ENCODE results near the gene NFXL1. TPM values are rescaled to one million over a fixed set of nuclear protein-coding genes. Genes with fewer than 3 reads are reported as not detected.

NFXL1 gene
- total RNA-seq, 1 experiment from 2014 or later: 3.5 TPM

- DNase-seq (ENCODE audit: low read depth): no peak
Measured at GRCh38 chr4:47891928-47892327, 22.5 kb downstream of the NFXL1 start.

- DNase-seq (ENCODE audit: low read depth): no peak
Measured at GRCh38 chr4:47882228-47882627, 32.2 kb downstream of the NFXL1 start.

- no peak for DNase-seq (ENCODE audit: low read depth)
Measured at GRCh38 chr4:47879458-47879857, 34.9 kb downstream of the NFXL1 start.

GRCh38 chr4:47876784-47877546 lies 37.4 kb downstream of the NFXL1 start:
- DNase-seq (ENCODE audit: low read depth): no peak

GRCh38 chr4:47876310-47876709 lies 38.1 kb downstream of the NFXL1 start:
- DNase-seq (ENCODE audit: low read depth): no peak

- no peak for DNase-seq (ENCODE audit: low read depth)
Measured at GRCh38 chr4:47873877-47874541, 40.4 kb downstream of the NFXL1 start.

GRCh38 chr4:47863486-47863885 lies 50.9 kb downstream of the NFXL1 start:
- DNase-seq (ENCODE audit: low read depth): no peak

GRCh38 chr4:47862297-47862696 lies 52.1 kb downstream of the NFXL1 start:
- DNase-seq (ENCODE audit: low read depth): no peak

GRCh38 chr4:47860305-47860704 lies 54.1 kb downstream of the NFXL1 start:
- DNase-seq (ENCODE audit: low read depth): no peak

- DNase-seq (ENCODE audit: low read depth): no peak
Measured at GRCh38 chr4:47858006-47858405, 56.4 kb downstream of the NFXL1 start.

- DNase-seq (ENCODE audit: low read depth): no peak
Measured at GRCh38 chr4:47856713-47857112, 57.7 kb downstream of the NFXL1 start.

GRCh38 chr4:47855350-47855749 lies 59.0 kb downstream of the NFXL1 start:
- DNase-seq (ENCODE audit: low read depth): peak; percentile 11

GRCh38 chr4:47852136-47852535 lies 62.2 kb downstream of the NFXL1 start:
- no peak for DNase-seq (ENCODE audit: low read depth)

GRCh38 chr4:47849466-47849865 lies 64.9 kb downstream of the NFXL1 start:
- no peak for DNase-seq (ENCODE audit: low read depth)

GRCh38 chr4:47848041-47848440 lies 66.3 kb downstream of the NFXL1 start:
- no peak for DNase-seq (ENCODE audit: low read depth)

- DNase-seq (ENCODE audit: low read depth): no peak
Measured at GRCh38 chr4:47842985-47843384, 71.4 kb downstream of the NFXL1 start.

GRCh38 chr4:47840291-47840690 lies 74.1 kb downstream of the NFXL1 start:
- DNase-seq (ENCODE audit: low read depth): no peak

- no peak for DNase-seq (ENCODE audit: low read depth)
Measured at GRCh38 chr4:47839259-47839658, 75.1 kb downstream of the NFXL1 start.

GRCh38 chr4:47838445-47838844 lies 75.9 kb downstream of the NFXL1 start:
- DNase-seq (ENCODE audit: low read depth): no peak

- no peak for DNase-seq (ENCODE audit: low read depth)
Measured at GRCh38 chr4:47837908-47838294, 76.5 kb downstream of the NFXL1 start, which contains the start of gene CORIN. CORIN (minus strand) TSS chr4:47838067; CDS start chr4:47837949, 118 bp downstream.

- DNase-seq (ENCODE audit: low read depth): peak; percentile 5
Measured at GRCh38 chr4:47837094-47837907, 77.1 kb downstream of the NFXL1 start.

GRCh38 chr4:47836641-47837093 lies 77.7 kb downstream of the NFXL1 start:
- DNase-seq (ENCODE audit: low read depth): peak; percentile 78
